HT1080 (cell line): Measurements from ENCODE around the gene NUDC. TPM values are rescaled to one million over a fixed set of nuclear protein-coding genes. Genes with fewer than 3 reads are reported as not detected.
"Not testable (repeated sequence)": the region's sequence is repeated elsewhere in the genome, so short reads cannot be mapped to it uniquely, and the experiment has no call there.

Experiments
- DNase-seq: peaks from one replicate; pipeline ENCODE4 v3.0.0-alpha.2; 2015; ENCODE audit warnings: low read depth
- total RNA-seq: library from RNA; depleted of rRNA; stranded (reverse); fragments of >200 nt; shearing (Covaris generic); gene quantifications from 2 replicates; pipeline ENCODE4 v1.2.3, GENCODE V29; 2014

The NUDC gene
- total RNA-seq, 1 experiment from 2014 or later, result 182 TPM

GRCh38 chr1:26910343-26911160, 11.0 kb upstream of the NUDC start:
- DNase-seq, result no peak

DNA sequence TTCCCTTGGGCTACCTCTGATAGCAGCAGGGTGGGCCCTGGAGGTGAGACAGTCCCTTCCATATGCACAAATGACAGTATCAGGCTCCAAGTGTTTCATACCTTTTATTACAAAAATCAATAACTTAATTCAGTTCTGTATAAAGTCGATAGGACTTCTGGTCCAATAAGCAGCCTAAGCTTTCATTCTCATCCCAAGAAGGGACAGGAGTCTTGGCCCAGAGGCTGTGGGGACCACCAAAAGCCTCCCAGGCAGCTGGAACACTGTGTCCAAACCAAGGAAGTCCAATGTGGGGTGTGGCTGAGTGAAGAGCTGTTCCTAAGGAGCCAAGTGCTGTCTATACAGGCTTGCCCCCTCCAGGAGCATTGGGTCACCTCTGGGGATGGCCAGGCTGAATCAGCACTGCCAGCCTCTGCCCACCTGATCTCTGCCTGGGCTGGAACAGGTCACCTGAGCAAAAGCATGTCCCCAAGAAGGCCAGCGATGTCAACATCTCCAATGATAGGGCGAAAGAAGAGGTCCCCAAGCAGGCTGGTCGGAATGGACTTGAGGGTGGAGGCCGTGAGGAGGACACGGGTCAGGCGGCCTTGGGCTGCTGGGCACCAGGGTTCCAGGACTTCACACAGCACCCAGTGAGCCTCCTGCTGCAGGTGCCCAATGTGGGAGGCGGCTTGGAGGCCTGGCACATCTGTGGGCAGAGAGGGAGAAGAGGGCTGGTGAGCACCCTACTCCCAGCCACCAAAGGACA, 10.0 kb upstream of the NUDC start:
- DNase-seq, result no peak

DNA sequence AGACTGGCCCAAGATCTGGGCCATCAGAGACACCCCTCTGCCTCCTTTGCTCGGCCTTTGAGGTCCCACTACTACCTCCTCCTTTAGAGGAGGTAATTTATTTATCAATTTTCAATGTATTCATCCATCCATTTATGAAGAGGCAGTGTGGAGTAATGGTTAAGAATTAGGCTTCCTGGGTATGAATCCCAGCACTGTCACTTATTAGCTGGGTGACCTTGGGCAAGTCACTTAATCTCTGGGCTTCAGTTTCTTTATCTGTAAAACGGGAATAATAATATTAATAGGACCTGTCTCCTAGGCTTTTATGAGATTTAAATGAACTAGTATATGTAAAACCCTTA, 9.4 kb upstream of the NUDC start:
- no peak for DNase-seq

GRCh38 chr1:26913389-26913753, 8.2 kb upstream of the NUDC start:
- DNase-seq, result no peak

DNA sequence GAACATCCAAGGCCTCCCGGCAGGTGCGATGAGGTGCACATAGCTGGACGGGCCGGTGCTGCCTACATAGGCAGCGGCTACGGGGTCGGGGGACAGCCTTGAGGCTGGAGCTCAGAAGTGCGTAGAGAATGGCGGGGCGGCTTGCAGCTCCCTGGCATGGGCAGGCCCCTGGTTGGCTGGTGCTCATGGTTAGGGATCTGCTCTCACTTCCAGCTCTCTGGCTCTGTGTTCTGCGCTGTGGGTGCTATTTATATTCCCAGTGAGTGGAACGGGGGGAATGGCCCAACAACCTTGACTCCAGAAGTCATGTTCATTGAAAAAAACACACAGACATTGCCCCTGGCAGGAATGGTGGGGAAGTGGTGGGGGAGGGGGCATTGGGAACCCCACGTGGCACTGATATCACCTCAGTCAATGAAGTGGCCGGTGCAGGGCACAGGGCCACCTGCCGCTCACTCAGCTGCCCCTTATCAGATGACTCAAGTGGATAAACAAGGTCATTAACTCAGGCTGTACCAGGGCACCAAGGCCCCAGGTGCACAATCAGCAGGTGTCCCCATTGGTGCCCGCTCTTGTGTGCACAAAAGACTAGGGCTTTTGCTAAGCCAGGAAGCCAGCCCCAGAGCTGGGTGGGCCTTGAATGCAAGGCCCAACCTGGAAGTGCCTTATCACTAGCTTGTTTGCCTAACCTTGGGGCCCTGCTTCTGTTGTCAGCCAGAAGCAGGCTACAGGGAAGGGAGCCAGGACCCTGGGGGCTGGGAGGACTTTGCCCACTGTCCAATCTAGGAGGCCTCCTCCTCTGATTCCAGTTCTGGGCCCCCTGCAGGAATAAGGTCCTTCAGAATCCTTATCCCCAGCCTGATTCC, 7.6 kb upstream of the NUDC start, which contains the start of gene NR0B2:
Gene NR0B2 (minus strand): TSS at position 222 of the 866 bp plus-strand sequence. CDS start 35 bp downstream, at position 187.
- no peak for DNase-seq

- DNase-seq, result no peak
These were observed 6.2 kb upstream of the NUDC start for GRCh38 chr1:26915204-26915842.

GRCh38 chr1:26921126-26921539, 410 bp upstream of the NUDC start:
- no peak for DNase-seq

DNA sequence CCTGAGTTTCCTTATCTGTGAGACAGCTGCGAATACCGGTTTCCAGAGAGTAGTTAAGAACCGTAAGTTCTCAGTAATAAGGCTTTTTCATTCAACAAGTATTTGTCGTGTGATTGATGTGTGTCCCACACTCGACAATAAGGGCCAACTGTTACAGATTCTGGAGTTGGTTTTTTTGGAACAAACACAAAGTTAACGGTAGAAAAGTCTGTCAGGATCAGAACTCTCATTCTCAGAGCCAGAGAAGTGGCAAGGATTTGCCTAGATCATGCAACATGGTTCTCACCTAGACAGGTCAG, 837 bp downstream of the NUDC start:
- DNase-seq, result no peak

DNA sequence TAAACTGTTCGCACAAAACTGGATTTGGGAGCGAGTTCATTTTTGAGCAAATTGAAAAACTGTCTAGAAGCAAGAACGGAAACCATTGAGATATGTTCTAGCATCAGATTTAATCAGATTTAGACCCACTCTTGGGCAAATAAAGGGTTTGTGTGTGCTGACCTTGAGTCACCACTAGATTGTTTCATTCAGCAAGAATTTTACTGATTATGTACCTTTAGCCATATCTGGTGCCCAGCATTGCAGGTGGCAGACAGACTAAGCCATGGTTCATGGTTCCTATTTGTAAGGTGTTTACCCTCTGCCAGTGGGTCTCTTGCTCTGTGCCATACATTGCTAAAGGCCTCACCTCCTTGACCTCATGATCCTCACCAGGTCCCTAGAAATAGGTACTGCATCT, 1.4 kb downstream of the NUDC start:
- DNase-seq, result peak; percentile 24

DNA sequence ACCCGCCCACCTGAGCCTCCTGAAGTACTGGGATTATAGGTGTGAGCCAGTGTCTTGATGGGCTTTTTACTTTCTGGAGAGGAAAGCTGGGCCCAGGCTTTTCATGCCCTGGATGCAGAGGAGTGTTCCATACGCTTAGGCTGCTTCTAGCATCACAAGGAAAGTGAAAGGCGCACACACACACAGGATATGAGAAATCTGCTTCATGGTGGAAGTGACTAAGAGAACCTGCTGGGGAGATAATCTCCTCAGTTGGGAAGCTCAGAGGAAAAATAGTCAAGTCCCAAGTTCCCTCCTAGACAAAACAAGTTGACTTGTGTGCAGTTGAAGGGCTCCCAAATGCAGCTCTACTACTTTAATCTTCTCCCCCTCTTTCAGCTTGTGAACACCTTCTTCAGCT, 2.2 kb downstream of the NUDC start:
- DNase-seq, result peak; percentile 91

GRCh38 chr1:26932531-26932930, 11.0 kb downstream of the NUDC start:
- no peak for DNase-seq

DNA sequence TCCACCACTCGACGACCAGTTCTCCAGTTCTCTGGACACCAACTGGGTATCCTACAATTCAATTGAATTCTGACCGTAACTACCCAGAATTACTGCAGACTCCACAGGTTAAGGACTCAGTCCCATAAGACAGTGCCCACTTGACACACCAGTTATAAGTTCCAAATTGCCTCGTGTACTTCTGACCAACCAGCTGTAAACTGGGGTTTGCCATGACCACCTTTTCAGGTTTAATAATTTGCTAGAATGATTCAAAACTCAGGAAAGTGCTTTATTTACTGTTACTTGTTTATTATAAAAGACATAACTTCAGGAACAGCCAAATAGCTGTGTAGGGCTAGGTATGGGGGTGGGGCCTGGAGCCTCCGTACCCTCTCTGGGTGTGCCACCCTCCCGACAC, 15.3 kb downstream of the NUDC start:
- DNase-seq, result no peak

GRCh38 chr1:26938004-26938658, 16.6 kb downstream of the NUDC start:
- DNase-seq, result peak; percentile 30

DNA sequence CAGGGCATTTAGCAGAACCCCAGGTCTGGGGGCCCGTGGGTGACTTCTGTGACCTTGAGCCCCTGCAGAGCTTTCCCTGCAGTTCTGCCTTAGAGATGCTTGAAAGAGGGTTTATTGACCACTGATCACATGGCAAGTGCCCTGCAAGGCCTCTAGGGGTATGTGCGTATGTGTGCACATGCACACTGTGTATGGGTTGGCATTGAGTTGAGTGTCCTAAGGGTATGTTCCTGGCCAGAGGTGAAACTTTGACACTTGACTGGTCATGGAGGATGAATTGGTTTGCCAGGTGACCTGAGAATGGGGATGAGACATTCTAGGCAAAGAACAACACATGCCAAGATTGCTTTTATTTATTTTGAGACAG, 17.1 kb downstream of the NUDC start:
- no peak for DNase-seq

DNA sequence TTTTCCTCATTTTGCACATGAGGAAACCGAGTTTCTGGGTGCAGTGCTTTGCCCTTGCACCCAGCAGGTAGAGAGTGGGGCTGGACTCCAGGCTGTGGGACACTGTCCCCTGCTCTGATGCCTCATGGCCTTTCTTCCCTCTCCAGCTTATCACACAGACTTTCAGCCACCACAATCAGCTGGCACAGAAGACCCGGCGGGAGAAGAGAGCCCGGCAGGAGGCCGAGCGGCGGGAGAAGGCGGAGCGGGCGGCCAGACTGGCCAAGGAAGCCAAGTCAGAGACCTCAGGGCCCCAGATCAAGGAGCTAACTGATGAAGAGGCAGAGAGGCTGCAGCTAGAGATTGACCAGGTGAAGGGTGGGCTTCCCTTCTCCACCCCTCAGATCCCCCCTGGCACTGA, 19.8 kb downstream of the NUDC start:
- DNase-seq, result no peak

DNA sequence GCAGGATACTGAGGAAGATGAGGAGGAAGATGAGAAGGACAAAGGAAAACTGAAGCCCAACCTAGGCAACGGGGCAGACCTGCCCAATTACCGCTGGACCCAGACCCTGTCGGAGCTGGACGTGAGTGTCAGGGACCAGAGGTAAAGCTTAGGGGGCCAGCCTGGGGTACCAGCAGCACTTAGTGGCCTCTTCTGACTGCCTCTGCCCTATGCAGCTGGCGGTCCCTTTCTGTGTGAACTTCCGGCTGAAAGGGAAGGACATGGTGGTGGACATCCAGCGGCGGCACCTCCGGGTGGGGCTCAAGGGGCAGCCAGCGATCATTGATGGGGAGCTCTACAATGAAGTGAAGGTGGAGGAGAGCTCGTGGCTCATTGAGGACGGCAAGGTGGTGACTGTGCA, 21.1 kb downstream of the NUDC start:
- no peak for DNase-seq

DNA sequence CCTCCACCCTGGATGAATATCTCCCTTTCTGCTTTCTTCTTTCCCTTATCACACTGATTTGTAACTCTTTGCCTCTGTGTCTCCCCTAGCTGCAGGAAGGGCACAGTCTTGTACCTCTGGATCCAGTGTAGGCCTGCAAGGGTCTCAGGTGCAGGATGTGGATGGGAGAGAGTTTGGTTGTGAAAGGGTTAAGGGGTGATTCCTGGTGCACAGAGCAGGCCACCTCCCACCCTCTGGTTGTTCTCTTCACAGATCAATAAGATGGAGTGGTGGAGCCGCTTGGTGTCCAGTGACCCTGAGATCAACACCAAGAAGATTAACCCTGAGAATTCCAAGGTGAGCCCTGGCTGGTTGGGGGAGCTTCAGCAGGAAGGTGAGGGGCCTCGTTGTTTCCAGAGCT, 23.6 kb downstream of the NUDC start:
- DNase-seq, result no peak

- no peak for DNase-seq
These were observed 24.2 kb downstream of the NUDC start for GRCh38 chr1:26945728-26946127.

- no peak for DNase-seq
These were observed 24.7 kb downstream of the NUDC start for GRCh38 chr1:26946270-26946669.

GRCh38 chr1:26948725-26949057, 27.1 kb downstream of the NUDC start:
- not testable (repeated sequence) for DNase-seq

- DNase-seq, result peak; percentile 20
These were observed 27.9 kb downstream of the NUDC start for GRCh38 chr1:26949266-26949925.
